IPS DF 6.9 (cell line): ENCODE results near the gene IQUB.

Experiments
- DNase-seq: peaks from one replicate; pipeline ENCODE4 v3.0.0-alpha.2; 2013; ENCODE audit warnings: low read depth, low spot score
- H3K27ac ChIP-seq: one replicate; pipeline ENCODE4 v1.5.1; 2013; ENCODE audit warnings: low read length, control low read depth
- H3K27me3 ChIP-seq: 2 replicates; pipeline ENCODE4 v1.6.1; 2013; ENCODE audit warnings: mild to moderate bottlenecking, low read length; ENCODE audit not compliant: control insufficient read depth, insufficient read depth
- H3K36me3 ChIP-seq: 2 replicates; pipeline ENCODE4 v1.6.1; 2013; ENCODE audit warnings: low read length; ENCODE audit not compliant: control insufficient read depth, insufficient read depth
- H3K4me1 ChIP-seq: 2 replicates; pipeline ENCODE4 v1.6.1; 2013; ENCODE audit warnings: low read length; ENCODE audit not compliant: control insufficient read depth, insufficient read depth
- H3K4me3 ChIP-seq: 2 replicates; pipeline ENCODE4 v1.5.1; 2013; ENCODE audit warnings: mild to moderate bottlenecking, low read length
- H3K9me3 ChIP-seq: 2 replicates; pipeline ENCODE4 v1.6.1; 2013; ENCODE audit warnings: low read length, inconsistent platforms; ENCODE audit not compliant: control insufficient read depth, insufficient read depth
- WGBS: extraction: QIAGEN DNeasy Blood & Tissue Kit; methylation state at CpG from one replicate; pipeline ENCODE4 v1.1.7; 2013; ENCODE audit warnings: mixed read lengths, missing lambda C conversion rate; ENCODE audit not compliant: insufficient read length, insufficient coverage; 5-methylcytosine and 5-hydroxymethylcytosine counted together

IQUB gene

GRCh38 chr7:123460616-123461015 lies 73.8 kb downstream of the IQUB start:
- Histone ChIP-seq H3K36me3 (no peaks in the 10 kb centered on the region), H3K4me1 (no peaks in the 10 kb centered on the region), H3K4me3 (no peak overlapping the region), H3K27me3 (no peaks in the 10 kb centered on the region), H3K9me3 (no peaks in the 10 kb centered on the region), H3K27ac (no peak overlapping the region)
- DNase-seq, result no peak
- WGBS, result no CpG with 5 or more reads among the region's 3 CpGs

GRCh38 chr7:123455965-123456470 lies 78.4 kb downstream of the IQUB start:
- Histone ChIP-seq H3K36me3 (no peaks in the 10 kb centered on the region; the same call in 1 of the 2 replicates), H3K27me3 (no peaks in the 10 kb centered on the region), H3K9me3 (no peaks in the 10 kb centered on the region), H3K4me3 (no peak overlapping the region), H3K4me1 (no peaks in the 10 kb centered on the region), H3K27ac (no peak overlapping the region)
- WGBS, result no CpG with 5 or more reads among the region's 1 CpG
- no peak for DNase-seq

GRCh38 chr7:123440101-123440548 lies 94.3 kb downstream of the IQUB start:
- Histone ChIP-seq H3K27ac (no peak overlapping the region), H3K9me3 (no peaks in the 10 kb centered on the region), H3K36me3 (no peaks in the 10 kb centered on the region), H3K4me3 (no peak overlapping the region), H3K4me1 (peaks cover 5% of the 10 kb centered on the region), H3K27me3 (no peaks in the 10 kb centered on the region)
- no CpG with 5 or more reads among the region's 2 CpGs for WGBS
- peak; percentile 73 for DNase-seq

GRCh38 chr7:123439191-123439590 lies 95.2 kb downstream of the IQUB start:
- no CpG with 5 or more reads among the region's 1 CpG for WGBS
- no peak for DNase-seq
- Histone ChIP-seq H3K4me1 (peaks cover 5% of the 10 kb centered on the region), H3K27ac (peak overlapping the region; percentile 84), H3K36me3 (no peaks in the 10 kb centered on the region), H3K9me3 (no peaks in the 10 kb centered on the region), H3K4me3 (no peak overlapping the region), H3K27me3 (no peaks in the 10 kb centered on the region)

GRCh38 chr7:123437447-123437995 lies 96.9 kb downstream of the IQUB start:
- H3K27ac ChIP-seq, result no peak overlapping the region
- no peaks in the 10 kb centered on the region for H3K9me3 ChIP-seq
- H3K4me3 ChIP-seq, result no peak overlapping the region
- H3K36me3 ChIP-seq, result no peaks in the 10 kb centered on the region
- no CpG with 5 or more reads among the region's 2 CpGs for WGBS
- H3K27me3 ChIP-seq, result no peaks in the 10 kb centered on the region
- DNase-seq, result no peak
- H3K4me1 ChIP-seq, result peaks cover 5% of the 10 kb centered on the region

GRCh38 chr7:123435080-123435700 lies 99.2 kb downstream of the IQUB start:
- 100% methylated on average over 1 of the region's 4 CpGs for WGBS
- Histone ChIP-seq H3K9me3 (no peaks in the 10 kb centered on the region), H3K27ac (no peak overlapping the region), H3K4me1 (peaks cover 5% of the 10 kb centered on the region), H3K4me3 (no peak overlapping the region), H3K27me3 (no peaks in the 10 kb centered on the region), H3K36me3 (no peaks in the 10 kb centered on the region)
- no peak for DNase-seq

- DNase-seq, result no peak
- H3K27ac ChIP-seq, result no peak overlapping the region
Observed at GRCh38 chr7:123433665-123434064, 100.7 kb downstream of the IQUB start.

GRCh38 chr7:123432601-123433000 lies 101.8 kb downstream of the IQUB start:
- no peak overlapping the region for H3K4me3 ChIP-seq
- no peak for DNase-seq
- H3K27ac ChIP-seq, result no peak overlapping the region
- no peaks in the 10 kb centered on the region for H3K9me3 ChIP-seq
- H3K4me1 ChIP-seq, result no peaks in the 10 kb centered on the region; the same call in 1 of the 2 replicates
- H3K36me3 ChIP-seq, result no peaks in the 10 kb centered on the region
- WGBS, result no CpG with 5 or more reads among the region's 2 CpGs
- H3K27me3 ChIP-seq, result no peaks in the 10 kb centered on the region

More at GRCh38 chr7:123433665-123434064, 100.7 kb downstream of the IQUB start:
- no peaks in the 10 kb centered on the region; the same call in 1 of the 2 replicates for H3K4me1 ChIP-seq
- no peaks in the 10 kb centered on the region for H3K27me3 ChIP-seq
- H3K9me3 ChIP-seq, result no peaks in the 10 kb centered on the region
- H3K36me3 ChIP-seq, result no peaks in the 10 kb centered on the region
- no peak overlapping the region for H3K4me3 ChIP-seq

- no peak for DNase-seq
Observed at GRCh38 chr7:123431075-123431614, 103.2 kb downstream of the IQUB start.

GRCh38 chr7:123425246-123425645 lies 109.1 kb downstream of the IQUB start:
- H3K27me3 ChIP-seq, result no peaks in the 10 kb centered on the region
- no peak for DNase-seq
- H3K36me3 ChIP-seq, result no peaks in the 10 kb centered on the region
- no peak overlapping the region for H3K27ac ChIP-seq
- H3K9me3 ChIP-seq, result no peaks in the 10 kb centered on the region; the same call in 1 of the 2 replicates
- H3K4me3 ChIP-seq, result no peak overlapping the region
- no peaks in the 10 kb centered on the region for H3K4me1 ChIP-seq

More at GRCh38 chr7:123431075-123431614, 103.2 kb downstream of the IQUB start:
- Histone ChIP-seq H3K4me1 (no peaks in the 10 kb centered on the region), H3K27ac (no peak overlapping the region), H3K36me3 (no peaks in the 10 kb centered on the region), H3K9me3 (no peaks in the 10 kb centered on the region), H3K27me3 (no peaks in the 10 kb centered on the region), H3K4me3 (no peak overlapping the region)
- no CpG with 5 or more reads among the region's 5 CpGs for WGBS

GRCh38 chr7:123424463-123424862 lies 109.9 kb downstream of the IQUB start:
- Histone ChIP-seq H3K27me3 (no peaks in the 10 kb centered on the region), H3K36me3 (no peaks in the 10 kb centered on the region), H3K4me3 (no peak overlapping the region), H3K4me1 (no peaks in the 10 kb centered on the region), H3K9me3 (no peaks in the 10 kb centered on the region; the same call in 1 of the 2 replicates), H3K27ac (no peak overlapping the region)
- no peak for DNase-seq
